HG03432 (cell line): ENCODE results near the gene IER5.

ENCODE experiments used
- ATAC-seq: cut with Tn5 transposase; IDR thresholded peaks from one replicate; pipeline ENCODE4 v1.9.1; 2021; ENCODE audit warnings: mild to moderate bottlenecking, moderate library complexity; ENCODE audit not compliant: unreplicated experiment

IER5 gene

GRCh38 chr1:181131255-181131941 lies 42.9 kb downstream of the IER5 start:
- ATAC-seq, result peak; percentile 32

GRCh38 chr1:181133441-181133951 lies 45.0 kb downstream of the IER5 start:
- ATAC-seq, result no peak

DNA sequence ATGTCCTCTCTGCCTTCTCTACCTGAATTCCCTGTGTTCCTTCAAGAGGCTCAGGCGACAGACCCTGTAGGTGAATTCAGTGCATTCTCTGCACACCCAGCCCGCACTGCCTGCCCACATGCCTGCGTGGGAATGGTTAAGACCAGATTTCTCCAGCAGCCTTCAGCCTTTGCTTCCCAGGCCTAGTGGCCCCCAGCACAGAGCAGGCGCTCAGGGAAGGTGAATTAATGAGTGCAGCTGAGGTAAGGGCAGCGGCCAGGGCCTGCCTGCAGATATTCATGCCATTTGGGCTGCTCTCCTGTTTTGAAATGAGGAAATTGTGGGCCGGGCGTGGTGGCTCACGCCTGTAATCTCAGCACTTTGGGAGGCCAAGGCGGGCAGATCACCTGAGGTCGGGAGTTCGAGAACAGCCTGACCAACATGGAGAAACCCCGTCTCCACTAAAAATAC lies 45.5 kb downstream of the IER5 start:
- no peak for ATAC-seq

DNA sequence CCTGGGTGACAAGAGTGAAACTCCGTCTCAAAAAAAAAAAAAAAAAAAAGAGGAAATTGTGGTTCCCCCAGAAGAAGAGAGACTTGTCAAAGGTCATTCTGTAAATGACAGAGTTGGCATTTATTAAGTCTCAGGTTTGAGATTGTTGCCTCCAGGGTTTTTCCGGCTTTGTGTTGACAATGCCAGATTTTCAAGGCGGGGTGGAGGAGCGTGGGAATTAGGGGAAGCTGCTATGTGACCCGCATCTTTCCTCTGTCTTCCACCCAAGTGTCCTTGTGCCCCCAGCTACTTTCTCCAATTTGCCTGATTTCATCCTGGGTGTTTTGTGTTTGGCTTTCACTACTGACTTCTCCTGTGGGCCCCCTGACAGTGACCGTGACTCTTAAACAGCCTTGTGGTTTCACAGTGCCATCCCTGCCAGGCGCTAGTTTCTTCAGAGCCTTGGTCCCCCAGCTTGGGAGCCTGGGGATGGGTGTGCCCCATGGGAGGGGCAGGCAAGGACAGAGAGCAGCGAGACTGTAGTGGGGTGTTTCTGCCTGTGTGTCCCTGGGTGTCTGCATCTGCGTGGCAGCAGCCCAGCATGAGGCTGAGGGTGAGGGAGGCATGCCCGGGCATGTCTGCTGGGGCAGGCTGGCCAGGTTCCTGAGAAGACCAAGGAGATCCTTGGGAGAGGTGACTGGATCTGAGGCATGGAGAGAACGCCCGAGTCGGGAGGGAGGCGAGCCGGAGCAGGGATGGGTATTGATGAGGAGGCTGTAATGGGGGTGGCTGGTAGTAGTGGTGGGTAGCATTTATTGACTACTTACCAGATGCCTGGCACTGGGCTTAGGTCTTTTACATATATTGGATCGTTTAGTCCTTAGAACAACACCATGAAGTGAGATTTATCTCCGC lies 46.3 kb downstream of the IER5 start:
- peak; percentile 33 for ATAC-seq

- ATAC-seq, result no peak
Observed at GRCh38 chr1:181135437-181135731, 46.9 kb downstream of the IER5 start.

DNA sequence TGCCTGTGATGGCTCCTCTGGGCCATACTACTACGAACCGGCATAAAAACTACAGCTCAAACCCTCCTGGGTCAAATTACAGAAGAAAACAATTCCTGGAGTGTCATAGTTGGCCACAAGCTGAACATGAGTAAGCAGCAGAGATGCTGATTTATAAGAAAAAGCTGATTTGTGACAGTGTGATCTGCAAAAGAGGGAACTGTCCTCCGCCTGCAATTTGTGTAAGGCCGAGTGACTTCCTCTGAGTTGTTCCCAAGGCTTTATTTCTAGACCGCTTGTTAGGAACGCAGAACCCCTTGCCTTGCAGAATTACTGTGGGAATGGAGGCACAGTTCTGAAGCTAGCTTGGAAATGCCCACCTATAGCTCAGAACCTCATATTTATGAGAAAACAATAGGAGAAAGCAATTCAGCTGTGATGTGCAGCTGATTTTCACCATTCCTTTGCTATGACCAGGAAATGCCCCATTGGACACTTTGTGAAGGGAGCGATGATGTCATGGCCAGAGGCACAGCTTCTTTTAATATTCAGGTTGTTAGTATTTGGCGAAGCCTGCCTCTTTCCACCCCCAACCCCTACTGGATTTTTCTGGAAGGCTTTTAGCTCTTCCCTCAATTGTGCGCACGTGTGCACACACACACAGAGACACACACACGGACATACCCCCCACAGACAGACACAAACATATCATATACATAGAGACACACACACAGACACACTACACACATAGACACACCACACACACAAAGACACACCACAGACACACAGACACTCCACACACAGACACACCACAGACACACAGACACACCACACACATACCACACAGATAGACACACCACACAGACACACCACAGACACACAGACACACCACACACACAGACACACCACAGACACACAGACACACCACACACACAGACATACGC lies 47.6 kb downstream of the IER5 start:
- ATAC-seq, result no peak

DNA sequence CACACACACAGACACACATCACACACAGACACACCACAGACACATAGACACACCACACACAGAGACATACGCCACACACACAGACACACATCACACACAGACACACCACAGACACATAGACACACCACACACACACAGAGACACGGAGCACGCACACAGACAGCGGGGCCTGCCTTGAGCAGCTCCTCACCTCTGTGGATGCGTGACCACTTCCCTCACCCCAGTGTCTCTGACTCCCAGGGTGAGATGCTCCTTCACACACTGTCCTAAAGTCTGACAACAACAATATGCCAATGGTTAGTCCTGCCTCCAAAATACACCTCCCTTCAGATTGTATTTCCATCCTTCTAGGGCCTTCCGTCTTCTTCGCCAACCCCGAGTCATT lies 48.2 kb downstream of the IER5 start:
- no peak for ATAC-seq

DNA sequence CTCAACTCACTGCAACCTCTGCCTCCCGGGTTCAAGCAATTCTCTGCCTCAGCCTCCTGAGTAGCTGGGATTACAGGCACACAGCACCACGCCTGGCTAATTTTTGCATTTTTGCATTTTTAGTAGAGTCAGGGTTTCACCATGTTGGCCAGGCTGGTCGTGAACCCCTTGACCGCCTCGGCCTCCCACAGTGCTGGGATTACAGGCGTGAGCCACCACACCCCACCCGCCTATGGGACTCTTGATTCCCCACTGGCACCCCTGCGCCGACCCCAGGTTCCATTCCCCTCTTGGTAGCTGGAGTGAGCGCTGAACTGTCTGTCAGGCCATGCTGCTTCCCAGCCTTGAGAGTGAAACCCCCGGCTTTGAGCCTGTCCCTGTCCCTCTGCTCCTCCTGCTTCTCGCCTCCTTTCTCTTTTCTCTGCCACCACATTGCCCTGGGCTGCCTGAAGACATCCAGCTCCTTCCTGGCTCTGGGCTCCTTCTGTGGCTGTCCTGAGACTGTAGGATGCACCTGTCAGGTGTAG lies 48.8 kb downstream of the IER5 start:
- ATAC-seq, result no peak

DNA sequence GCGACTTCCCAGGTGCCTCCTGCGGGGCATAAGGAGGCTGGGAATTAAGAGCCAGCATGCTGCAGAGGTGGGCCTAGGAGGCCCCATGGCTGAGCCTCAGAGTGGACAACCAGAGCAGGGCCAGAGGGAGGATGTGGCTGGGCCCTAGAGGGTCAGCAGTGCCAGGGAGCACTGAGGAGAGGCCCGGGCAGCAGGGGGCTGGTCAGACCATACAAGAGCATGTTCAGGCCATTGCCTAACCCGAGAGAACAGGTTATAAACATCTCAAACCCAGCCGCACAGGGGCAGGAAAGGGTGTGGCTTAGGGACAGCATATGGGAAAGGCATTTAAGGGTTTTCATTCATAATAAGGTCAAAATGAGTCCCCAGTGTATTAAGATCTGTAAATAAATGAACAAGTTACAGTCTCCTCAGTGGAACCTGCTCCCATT lies 51.1 kb downstream of the IER5 start:
- ATAC-seq, result no peak

DNA sequence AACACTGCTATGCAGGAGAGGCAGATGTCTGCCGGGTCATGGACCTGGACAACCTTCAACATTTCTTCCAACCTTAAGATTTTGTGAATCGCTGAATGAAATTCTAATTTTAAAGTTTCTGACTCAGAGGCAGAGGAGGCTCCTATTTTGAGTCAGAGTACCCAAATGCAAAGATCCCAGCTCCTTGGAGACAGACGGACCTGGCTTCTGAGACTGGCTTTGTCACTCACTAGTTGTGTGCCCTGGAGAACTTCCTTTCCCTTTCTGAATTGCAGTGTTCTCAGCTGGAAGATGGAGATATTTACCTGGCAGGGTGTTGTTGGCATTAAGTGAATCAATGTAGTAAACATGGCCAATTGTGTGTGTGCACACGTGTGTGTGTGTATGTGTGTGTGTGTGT lies 51.9 kb downstream of the IER5 start:
- ATAC-seq, result no peak

DNA sequence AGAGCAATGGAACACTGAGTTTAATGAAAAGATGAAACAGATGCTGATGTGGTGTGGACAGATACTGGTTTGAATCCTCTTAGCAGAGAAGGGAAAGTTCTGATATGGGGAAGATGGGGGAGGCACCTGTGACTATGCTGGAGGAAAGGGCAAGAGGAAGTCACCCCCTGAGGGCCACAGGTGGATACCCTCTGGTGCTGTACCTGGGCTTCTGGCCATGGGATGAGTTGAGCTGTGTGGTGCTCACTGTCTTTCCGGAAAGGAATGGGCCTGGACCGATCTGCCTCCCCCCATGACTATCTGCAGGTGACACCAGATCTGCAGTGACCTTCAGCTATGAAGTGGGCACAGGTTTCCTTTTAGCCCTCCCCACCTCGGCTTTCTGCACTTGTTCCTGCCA lies 52.4 kb downstream of the IER5 start:
- ATAC-seq, result no peak

DNA sequence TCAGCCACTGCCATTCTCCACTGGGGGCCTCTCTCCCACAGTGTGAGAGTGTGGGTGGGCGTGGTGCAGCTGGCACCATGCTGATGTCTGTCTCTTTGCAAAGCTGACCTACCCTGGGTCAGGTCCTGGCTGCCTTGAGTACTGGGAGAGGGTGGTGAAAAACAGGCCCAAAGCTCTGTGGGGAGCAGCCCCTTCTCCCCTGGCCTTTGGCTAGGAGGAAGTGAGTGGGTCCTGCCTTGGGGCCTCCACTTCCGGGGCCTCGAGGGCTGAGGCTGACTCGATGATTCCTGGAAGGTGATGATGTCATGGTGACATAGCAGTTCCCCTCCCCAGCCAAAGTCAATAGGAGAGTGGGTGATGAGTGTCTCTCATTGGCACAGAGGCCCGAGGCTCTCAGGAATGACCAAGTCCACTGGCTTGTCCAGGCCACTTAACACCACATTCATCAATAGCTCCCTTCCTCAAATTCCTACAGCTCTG lies 53.0 kb downstream of the IER5 start:
- no peak for ATAC-seq
